Measurements from ENCODE around the gene JAZF1.

JAZF1 gene

GRCh38 chr7:28136420-28136819 lies 44.2 kb downstream of the JAZF1 start:
- DNase-seq (ENCODE audit: low read depth in 2 of 2) = no peak

- no peak for DNase-seq (ENCODE audit: low read depth in 2 of 2)
These were observed 44.8 kb downstream of the JAZF1 start for GRCh38 chr7:28135760-28136159.

- no peak for DNase-seq (ENCODE audit: low read depth in 2 of 2)
These were observed 45.3 kb downstream of the JAZF1 start for GRCh38 chr7:28135315-28135714.

GRCh38 chr7:28133872-28134271 lies 46.7 kb downstream of the JAZF1 start:
- no peak for DNase-seq (ENCODE audit: low read depth in 2 of 2)

- no peak for DNase-seq (ENCODE audit: low read depth in 2 of 2)
These were observed 47.4 kb downstream of the JAZF1 start for GRCh38 chr7:28132959-28133870.

- no peak for DNase-seq (ENCODE audit: low read depth in 2 of 2)
These were observed 50.3 kb downstream of the JAZF1 start for GRCh38 chr7:28130277-28130676.

GRCh38 chr7:28128608-28129007 lies 52.0 kb downstream of the JAZF1 start:
- DNase-seq (ENCODE audit: low read depth in 2 of 2) = no peak

GRCh38 chr7:28126410-28127041 lies 54.1 kb downstream of the JAZF1 start:
- DNase-seq (ENCODE audit: low read depth in 2 of 2) = no peak

GRCh38 chr7:28125431-28126409 lies 54.9 kb downstream of the JAZF1 start:
- DNase-seq (ENCODE audit: low read depth in 2 of 2) = no peak

- DNase-seq (ENCODE audit: low read depth in 2 of 2) = no peak
These were observed 56.2 kb downstream of the JAZF1 start for GRCh38 chr7:28124413-28124812.

GRCh38 chr7:28123752-28124151 lies 56.8 kb downstream of the JAZF1 start:
- no peak for DNase-seq (ENCODE audit: low read depth in 2 of 2)

GRCh38 chr7:28121496-28121895 lies 59.1 kb downstream of the JAZF1 start:
- DNase-seq (ENCODE audit: low read depth in 2 of 2) = no peak

- no peak for DNase-seq (ENCODE audit: low read depth in 2 of 2)
These were observed 64.6 kb downstream of the JAZF1 start for GRCh38 chr7:28116041-28116440.

GRCh38 chr7:28115261-28115660 lies 65.3 kb downstream of the JAZF1 start:
- no peak for DNase-seq (ENCODE audit: low read depth in 2 of 2)

- no peak for DNase-seq (ENCODE audit: low read depth in 2 of 2)
These were observed 66.5 kb downstream of the JAZF1 start for GRCh38 chr7:28114056-28114455.

GRCh38 chr7:28112883-28113540 lies 67.6 kb downstream of the JAZF1 start:
- DNase-seq (ENCODE audit: low read depth in 2 of 2) = no peak

GRCh38 chr7:28112467-28112866 lies 68.1 kb downstream of the JAZF1 start:
- DNase-seq (ENCODE audit: low read depth in 2 of 2) = no peak

GRCh38 chr7:28112012-28112411 lies 68.6 kb downstream of the JAZF1 start:
- no peak for DNase-seq (ENCODE audit: low read depth in 2 of 2)

GRCh38 chr7:28110427-28111012 lies 70.1 kb downstream of the JAZF1 start:
- no peak for DNase-seq (ENCODE audit: low read depth in 2 of 2)

GRCh38 chr7:28108747-28109146 lies 71.8 kb downstream of the JAZF1 start:
- DNase-seq (ENCODE audit: low read depth in 2 of 2) = no peak

- DNase-seq (ENCODE audit: low read depth in 2 of 2) = no peak
These were observed 72.6 kb downstream of the JAZF1 start for GRCh38 chr7:28107960-28108359.
